ENCODE results near the gene NTPCR. TPM values are rescaled to one million over a fixed set of nuclear protein-coding genes. Genes with fewer than 3 reads are reported as not detected.

Gene NTPCR
- polyA plus RNA-seq, 2 of the 4 experiments (the other 2 are of a cell fraction) = 69.9 to 83.6 TPM

GRCh38 chr1:232956081-232956480 lies 5.7 kb downstream of the NTPCR start:
- POLR2A ChIA-PET = no interaction called here
- TF ChIP-seq MAFK (IDR thresholded peaks at IDR 0.05; ENCODE audit: partially characterized antibody) (no peak), REST (IDR thresholded peaks at IDR 0.05) (no peak), SMC3 (IDR thresholded peaks at IDR 0.05) (no peak), CBX2 (IDR thresholded peaks at IDR 0.05; ENCODE audit: borderline replicate concordance, low read depth) (no peak), HOXA7 (CRISPR knock-in tag; IDR thresholded peaks at IDR 0.05) (no peak), GATA3 (IDR thresholded peaks at IDR 0.05; ENCODE audit: borderline replicate concordance) (no peak), ZFP36 (IDR thresholded peaks at IDR 0.05; ENCODE audit: borderline replicate concordance, partially characterized antibody) (no peak), HOXB5 (CRISPR knock-in tag; IDR thresholded peaks at IDR 0.05) (no peak), ESRRA (IDR thresholded peaks at IDR 0.05; ENCODE audit: borderline replicate concordance, low read length) (no peak)
- CTCF ChIA-PET = no interaction called here
- H3K9me3 ChIP-seq = peaks cover 14% of the 10 kb centered on the region
- H3K27ac ChIP-seq = no peak overlapping the region
- DNase-seq (ENCODE audit: low read depth in 1 of 2, low spot score in 1 of 2) (no peak), ATAC-seq (no peak), FAIRE-seq (no peak)
- no peak overlapping the region for H3K4me2 ChIP-seq
- whole genome bisulfite sequencing (ENCODE audit: missing lambda C conversion rate) = 89% methylated on average over 6 of the region's 6 CpGs
- no peak overlapping the region for H3K4me3 ChIP-seq
- peaks cover 20% of the 10 kb centered on the region for H3K4me1 ChIP-seq

GRCh38 chr1:232958067-232958466 lies 7.7 kb downstream of the NTPCR start:
- FAIRE-seq (no peak), DNase-seq (ENCODE audit: low read depth in 1 of 2, low spot score in 1 of 2) (no peak), ATAC-seq (no peak)
- no peak overlapping the region for H3K27ac ChIP-seq
- TF ChIP-seq PHF8 (IDR thresholded peaks at IDR 0.05; ENCODE audit: borderline replicate concordance, low read depth) = no peak
- TF ChIP-seq HOXA7 (CRISPR knock-in tag; IDR thresholded peaks at IDR 0.05) = no peak
- no peak for TF ChIP-seq RNF2 (IDR thresholded peaks at IDR 0.05; ENCODE audit: borderline replicate concordance, low read depth)
- no peak for TF ChIP-seq NR3C1 (IDR thresholded peaks at IDR 0.05)
- no peak for TF ChIP-seq HOXB13 (CRISPR knock-in tag; IDR thresholded peaks at IDR 0.05; ENCODE audit: low read depth)
- no peak for TF ChIP-seq MAFK (IDR thresholded peaks at IDR 0.05; ENCODE audit: partially characterized antibody)
- TF ChIP-seq ZSCAN20 (CRISPR knock-in tag; IDR thresholded peaks at IDR 0.05) = no peak
- no peak for TF ChIP-seq HEYL (CRISPR knock-in tag; IDR thresholded peaks at IDR 0.05)
- TF ChIP-seq EHF (CRISPR knock-in tag; IDR thresholded peaks at IDR 0.05) = no peak
- no peak for TF ChIP-seq CHD2 (IDR thresholded peaks at IDR 0.05; ENCODE audit: low read length, partially characterized antibody)
- no peak for TF ChIP-seq ESRRA (IDR thresholded peaks at IDR 0.05; ENCODE audit: borderline replicate concordance, low read length)
- TF ChIP-seq FOSB (CRISPR knock-in tag; IDR thresholded peaks at IDR 0.05) = no peak
- no peak for TF ChIP-seq TP53 (CRISPR knock-in tag; IDR thresholded peaks at IDR 0.05)
- no peak for TF ChIP-seq RAD21 (conservative IDR thresholded peaks at IDR 0.05 in 1 of 2, IDR thresholded peaks at IDR 0.05 in 1 of 2)
- TF ChIP-seq HES2 (IDR thresholded peaks at IDR 0.05) = no peak
- no peak overlapping the region for H3K4me2 ChIP-seq
- peaks cover 14% of the 10 kb centered on the region for H3K9me3 ChIP-seq
- CTCF ChIA-PET = no interaction called here
- H3K4me1 ChIP-seq = peaks cover 7% of the 10 kb centered on the region; the same call in 2 of the 3 replicates
- 100% methylated on average over 1 of the region's 1 CpG for WGBS (ENCODE audit: missing lambda C conversion rate)
- POLR2A ChIA-PET = no interaction called here
- H3K4me3 ChIP-seq = no peak overlapping the region
